Activated CD4-positive, alpha-beta T cell treated with anti-CD3 and anti-CD28 coated beads, Interleukin-2, amount 50 U/mL, for 1 hour (primary cell): ENCODE data around the gene VPS13D.

Source experiments
- DNase-seq: peaks from one replicate; pipeline ENCODE4 v3.0.0-alpha.2; 2020

Gene VPS13D

DNA sequence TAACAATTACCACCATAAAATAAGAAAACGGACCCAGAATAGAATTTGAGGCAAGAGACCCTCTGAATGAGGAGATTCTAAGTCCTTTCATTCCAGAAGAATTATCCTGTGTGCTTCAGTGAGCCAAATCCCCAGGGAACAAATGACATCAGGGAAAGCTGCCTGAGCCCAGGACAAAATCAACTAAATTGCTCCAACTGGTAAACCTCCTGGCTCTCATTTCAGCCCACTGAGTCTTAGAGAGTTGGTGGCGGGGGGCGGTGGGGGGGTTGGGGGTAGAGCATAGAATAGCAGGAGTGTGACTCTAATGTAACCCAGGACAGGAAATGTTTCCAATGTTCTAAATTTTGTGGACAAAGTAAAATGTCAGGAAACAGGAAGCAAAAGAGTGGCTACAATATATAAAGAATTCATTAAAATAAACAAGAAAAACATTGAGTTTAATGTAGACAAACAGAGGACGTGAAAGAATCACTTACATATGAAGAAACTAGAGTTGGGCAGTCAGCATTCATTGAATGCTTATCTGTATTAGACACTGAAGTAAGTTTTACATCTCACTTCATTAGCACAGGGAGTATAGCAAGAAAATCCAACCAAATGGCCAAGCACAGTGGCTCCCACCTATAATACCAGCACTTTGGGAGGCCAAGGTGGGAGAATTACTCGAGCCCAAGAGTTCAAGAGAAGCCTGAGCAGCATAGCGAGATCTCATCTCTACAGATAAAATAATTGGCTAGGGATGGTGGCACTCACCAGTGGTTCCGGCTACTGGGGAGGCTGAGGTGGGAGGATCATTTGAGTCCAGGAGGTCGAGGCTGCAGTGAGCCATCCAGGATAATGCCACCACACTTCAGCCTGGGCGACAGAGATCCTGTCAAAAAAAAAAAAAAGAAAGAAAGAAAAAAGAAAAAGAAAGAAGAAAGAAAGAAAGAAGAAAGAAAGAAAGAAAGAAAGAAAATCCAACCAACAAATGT, 313.1 kb downstream of the VPS13D start:
- DNase-seq: no peak

DNA sequence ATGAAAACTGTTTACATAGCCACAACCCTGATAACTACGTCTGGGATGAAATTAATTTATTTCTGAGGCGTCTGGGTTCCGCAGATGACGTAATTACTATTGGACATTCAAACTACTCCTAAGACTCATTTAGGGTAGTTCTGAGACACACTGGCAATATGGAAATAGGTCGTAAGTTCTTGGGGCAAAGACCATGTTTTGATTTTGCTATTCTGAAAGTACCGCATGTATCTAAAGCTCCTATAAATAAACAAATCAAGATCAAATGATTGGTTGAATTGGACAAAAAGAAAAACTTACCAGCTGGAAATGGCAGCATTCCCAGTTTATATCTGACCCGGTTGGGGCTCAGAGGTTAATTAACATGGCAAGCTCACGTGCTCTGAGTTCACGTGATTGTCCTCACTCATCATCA, 313.9 kb downstream of the VPS13D start:
- no peak for DNase-seq

DNA sequence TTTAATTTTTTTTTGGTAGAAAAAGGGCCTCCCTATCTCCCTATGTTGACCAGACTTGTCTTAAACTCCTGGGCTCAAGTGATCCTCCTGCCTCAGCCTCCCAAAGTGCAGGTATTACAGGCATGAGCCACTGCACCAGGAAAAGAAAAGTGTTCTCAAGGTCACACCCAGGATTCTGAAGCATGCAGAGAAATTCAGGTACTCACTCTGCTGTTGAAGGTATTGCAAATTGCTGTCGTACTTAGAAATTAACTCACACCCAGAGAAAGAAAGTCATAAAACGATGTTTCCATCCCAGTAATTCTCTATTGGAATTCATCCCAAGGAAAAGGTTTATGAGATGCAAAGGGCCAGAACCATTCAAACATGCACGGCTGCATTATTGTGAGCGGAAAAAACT, 314.5 kb downstream of the VPS13D start:
- DNase-seq: no peak

DNA sequence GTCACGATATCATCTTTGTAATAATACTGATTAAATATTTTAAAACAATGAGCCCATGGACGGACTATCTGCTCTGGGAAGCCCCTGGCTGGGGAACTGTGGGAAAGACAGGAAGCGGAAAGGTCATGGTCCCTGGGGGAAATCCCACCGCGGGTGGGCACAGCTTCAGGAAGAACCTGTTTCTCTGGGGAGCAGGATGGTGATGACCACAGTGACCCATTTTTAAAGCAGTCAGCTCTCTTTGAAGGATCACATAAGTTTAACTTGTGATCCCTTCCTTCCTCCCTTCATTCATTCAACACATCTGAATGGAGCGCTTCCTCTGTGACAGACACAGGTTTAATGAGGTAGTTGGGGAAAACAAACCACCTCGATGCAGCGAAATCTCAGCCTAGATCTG, 315.2 kb downstream of the VPS13D start:
- no peak for DNase-seq

DNA sequence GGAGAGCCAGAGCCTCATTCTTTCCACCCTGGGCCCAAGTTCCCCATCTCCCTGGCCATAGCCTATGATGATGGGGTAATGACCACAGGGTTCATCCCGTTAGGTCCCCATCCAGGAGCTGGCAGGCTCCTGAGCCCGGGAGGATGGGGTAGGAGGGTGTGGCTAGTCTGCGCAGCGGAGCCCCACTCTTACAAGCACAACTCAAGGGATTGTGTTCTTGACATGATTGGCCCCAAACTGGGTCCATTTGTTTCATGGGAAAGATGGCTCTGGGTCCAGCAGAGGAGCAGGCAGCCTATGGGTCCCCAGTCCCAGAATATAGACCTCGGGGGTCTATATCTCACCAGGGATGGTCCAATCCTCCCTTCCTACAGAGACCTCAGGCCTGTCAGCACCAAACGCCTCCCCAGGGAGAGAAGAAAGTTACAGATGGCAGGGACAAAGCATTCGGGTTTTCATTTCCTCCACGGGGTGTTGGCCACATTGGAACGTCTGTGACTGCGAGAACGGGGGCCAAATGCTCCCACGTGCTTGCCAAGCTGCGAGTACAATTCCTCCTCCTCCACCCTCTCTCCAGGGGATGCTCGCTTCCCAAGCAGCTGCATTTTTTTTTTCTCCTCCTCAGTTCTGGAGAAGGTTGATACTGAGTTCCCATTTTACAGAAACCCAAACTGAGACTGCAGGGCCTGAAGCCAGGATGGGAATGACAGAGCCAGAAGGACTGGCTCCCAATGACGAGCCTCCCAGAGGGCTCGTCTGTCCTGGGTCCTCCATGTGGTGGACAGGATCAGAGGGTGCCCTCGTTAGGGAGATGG, 317.1 kb downstream of the VPS13D start:
- no peak for DNase-seq

DNA sequence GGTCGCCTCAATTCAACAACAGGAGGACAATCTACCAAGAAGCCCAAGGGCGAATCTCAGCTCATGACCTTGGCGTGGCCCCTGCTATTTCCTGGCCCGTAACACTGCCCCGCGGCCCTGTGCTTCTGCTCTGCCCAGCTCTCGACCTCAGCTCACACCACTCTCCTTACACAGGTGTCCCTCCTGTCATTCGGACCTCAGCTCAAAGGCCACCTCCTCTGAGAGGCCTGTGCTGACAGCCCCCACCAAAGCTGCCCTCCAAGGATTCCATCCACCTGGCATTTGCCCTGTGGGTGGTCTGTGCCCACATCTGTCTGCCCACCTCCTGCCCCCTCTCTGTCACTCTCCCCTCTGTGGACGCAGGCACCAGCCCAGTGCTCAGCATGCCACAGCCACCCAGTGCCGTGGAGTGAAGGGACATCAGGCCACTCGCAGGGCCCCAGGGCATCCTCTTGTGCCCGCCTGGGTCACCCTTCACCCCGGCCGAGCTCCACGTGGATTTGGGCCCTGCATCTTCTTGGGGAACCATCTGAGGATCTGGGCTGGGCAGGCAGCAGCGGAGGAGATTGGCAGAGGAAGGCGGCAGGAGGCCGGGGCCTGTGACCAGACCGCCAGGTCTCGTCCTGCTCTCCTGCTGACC, 317.9 kb downstream of the VPS13D start:
- DNase-seq: no peak

DNA sequence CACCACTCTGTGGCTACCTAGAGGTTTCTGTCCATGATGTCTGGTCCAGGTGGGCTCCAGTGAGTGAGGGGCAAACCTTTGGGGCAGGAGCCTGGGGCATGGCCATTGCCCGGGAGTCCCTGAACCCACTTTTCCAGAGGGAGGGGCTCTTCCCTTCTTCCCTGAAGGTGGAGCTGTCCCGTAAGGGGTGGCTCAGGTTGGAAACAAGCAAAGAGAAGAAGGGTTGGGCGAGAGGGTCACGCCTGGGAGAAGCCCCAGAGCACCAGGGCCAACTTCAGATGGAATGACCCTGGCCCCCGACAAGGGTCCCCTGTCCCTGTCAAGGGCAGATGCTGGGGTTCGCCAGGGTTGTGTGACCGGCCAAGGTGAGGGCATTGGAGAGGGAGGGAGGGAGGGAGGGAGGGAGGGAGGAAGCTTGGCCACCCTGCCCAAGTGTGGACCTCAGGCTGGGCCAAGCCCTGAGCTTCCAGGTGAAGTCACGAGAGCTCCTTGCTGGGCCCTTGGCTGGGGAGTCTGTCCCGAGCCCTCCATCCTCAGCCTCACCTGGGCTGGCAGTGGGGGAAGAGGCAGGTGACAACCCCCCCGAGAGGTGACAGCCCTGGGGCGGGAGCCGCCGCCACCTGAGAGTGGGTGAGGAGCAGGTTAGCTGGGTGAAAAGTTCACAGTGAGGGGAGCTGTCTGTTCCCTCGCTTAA, 318.6 kb downstream of the VPS13D start:
- no peak for DNase-seq

DNA sequence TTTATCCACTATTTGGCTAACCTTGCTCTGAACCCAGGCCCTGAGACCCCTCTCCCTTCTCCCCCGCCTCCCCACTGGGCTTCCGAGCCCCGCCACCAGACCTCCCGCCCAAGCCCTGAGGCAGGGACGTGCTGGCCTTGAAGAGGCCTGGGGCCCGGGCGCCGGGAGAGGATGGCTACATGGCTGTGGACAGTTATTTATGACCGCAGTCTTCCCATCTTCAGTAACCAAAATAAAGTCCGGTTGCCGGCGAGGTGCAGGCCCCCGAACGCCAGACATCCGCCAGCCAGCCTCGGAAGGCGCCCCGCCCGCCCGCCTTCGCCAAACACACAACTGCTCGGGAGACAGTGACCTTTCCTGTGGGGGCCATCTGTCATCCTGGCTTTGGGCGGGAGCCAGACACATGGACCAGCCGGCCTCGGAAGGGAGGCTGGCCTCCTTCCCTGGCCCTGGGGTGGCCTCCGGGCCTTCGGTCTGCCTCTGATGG, 319.2 kb downstream of the VPS13D start:
- no peak for DNase-seq

DNA sequence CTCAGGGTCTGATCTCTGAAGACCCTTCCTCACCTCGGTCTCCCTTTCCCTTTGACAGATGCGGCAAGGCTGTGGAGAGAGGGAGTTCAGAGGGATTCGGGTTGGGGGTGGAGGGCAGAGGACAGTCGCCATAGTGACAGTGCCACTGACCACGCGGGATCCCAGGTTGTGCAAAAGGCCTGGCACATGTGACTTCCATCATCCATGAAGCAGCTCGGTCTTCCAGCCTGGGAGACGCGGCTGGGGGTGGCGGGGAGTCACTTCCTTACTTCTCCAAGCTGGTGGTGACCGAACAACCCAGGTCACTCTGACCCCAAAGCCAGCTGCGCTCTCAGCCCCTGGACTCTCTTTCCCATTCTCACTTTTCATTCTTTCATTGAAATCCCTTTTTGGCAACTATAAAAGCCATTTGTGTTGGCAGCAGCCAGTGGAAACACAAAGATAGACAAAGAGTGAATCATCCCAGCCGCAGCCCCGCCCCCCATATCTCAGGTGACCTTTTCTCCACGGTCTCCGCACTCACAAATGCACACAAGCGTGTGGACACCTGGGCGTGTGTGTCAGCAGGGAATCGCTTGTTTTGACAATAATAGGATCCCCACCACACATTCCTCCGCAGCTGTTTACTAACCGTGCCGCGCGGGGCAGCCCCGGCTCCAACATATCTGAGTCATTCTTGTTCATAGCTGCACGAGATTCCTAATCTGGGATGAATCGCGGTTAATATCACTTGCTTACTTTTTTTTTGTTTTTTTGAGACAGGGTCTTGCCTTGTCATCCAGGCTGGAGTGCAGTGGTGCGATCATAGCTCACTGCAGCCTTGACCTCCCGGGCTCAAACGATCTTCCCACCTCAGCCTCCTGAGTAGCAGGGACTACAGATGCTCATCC, 319.9 kb downstream of the VPS13D start:
- DNase-seq: peak; percentile 11

DNA sequence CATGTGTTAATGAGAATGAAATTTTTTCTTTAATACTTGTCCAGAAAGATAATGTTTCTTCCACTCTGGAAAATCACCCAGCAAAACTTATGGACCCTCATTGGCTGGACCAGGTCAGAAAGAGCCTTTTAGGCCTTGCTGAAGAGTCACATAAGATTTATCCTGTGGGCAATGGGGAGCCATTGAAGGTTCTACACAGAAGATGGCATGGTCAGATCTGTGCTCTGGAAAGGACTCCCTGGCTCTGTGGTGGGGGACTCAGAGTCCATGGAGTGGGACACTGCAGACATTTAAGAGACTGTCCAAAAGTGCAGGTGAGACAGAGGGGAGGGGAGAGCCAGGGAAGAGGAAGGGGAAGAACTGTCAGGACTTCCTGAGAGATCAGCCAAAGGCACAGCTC, 321.8 kb downstream of the VPS13D start:
- no peak for DNase-seq

DNA sequence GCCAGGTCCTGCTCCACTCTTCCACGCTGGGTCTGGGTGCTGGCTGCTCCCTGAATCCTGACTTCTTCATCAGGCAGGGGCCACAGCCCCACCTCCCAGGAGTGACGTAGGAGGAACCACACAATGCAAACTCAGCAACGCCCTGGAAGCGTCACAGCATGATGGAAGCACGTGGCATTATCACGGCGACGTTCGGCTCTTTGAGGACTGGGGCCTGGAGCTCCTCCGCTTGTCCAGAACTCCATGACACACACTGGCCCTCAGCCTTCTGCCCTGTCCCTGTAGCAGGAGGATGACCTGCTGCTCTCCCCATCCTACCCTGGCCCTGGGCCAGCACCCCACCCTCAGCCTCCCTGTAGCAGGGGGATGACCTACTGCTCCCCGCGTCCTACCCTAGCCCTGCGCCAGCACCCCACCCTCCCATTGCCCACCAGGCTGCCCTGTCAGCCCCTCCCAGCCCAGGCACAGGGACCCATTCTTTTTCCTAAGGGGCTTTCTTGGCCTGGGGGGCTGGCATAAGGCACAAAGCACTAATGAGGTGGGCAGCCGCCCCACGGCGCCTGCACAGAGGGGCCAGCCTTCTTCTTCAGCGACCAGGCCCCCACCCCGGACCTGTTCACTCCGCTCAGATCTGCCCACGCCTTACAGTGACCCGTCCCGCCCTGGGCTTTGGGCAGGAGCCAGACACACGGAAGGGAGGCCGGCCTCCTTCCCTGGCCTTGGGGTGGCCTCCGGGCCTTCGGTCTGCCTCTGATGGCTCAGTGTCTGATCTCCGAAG, 322.5 kb downstream of the VPS13D start:
- no peak for DNase-seq

DNA sequence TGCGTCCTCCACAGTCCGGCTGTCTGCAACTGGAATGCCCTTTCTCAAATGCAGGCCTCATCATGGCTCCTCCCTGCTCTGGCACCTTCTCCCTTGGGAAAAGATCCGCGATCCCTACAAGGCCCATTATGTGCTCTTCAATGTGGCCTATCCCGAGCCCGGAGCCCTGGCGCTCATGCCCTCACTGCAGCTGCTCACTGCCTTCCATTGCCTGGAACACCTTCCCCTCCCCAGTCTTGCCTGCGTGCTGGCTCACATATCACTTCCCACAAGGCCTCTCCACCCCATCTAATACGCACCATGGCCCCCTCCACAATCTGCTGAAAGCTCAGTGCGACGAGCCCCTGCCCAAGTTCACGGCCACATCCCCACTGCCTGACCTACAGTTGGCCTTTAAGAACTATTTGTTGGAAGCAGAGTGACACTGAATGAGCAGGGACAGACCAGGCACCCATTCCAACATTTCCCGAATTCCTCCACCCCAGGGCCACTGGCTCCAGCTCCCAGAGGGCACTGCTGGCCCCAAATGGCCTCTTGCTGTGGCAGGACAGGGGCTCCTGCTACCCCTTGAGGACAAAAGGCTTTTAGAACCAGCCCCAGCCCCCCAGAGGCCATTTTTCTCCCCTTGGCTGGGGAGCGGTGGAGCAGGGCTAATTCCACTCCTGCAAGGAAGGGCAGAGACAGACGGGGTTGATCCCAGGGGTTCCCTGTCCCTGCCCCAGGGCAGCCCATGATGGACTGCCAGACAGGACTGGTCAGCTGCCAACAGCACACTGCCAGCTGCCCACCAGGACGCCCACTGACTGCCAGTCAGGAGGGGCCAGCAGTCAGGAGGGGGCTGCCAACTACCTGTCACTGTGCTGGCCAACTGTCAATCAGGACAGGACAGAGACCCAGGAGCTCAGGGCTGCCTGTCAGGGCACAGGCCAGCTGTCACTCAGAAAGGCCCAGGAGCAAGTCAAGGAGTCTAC, 323.4 kb downstream of the VPS13D start:
- DNase-seq: no peak

DNA sequence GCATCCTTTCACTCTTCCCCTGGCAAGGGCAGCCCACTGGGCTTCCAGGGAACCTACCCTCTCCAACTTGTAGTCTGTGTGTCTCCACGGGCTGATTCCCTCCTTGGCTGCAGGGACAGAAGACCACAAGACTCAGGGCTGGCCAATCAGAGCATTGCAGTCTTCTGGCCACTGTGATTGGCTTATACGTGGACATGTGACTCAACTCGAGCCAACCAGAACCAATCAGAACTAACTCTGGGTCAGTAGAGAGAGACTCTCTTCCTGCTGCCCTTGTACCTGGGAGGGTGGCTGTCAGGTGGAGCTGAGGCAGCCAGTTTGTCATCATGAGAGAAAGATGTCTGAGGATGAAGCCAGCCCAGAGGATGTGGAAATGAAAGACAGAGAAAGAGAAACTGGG, 324.1 kb downstream of the VPS13D start:
- no peak for DNase-seq

DNA sequence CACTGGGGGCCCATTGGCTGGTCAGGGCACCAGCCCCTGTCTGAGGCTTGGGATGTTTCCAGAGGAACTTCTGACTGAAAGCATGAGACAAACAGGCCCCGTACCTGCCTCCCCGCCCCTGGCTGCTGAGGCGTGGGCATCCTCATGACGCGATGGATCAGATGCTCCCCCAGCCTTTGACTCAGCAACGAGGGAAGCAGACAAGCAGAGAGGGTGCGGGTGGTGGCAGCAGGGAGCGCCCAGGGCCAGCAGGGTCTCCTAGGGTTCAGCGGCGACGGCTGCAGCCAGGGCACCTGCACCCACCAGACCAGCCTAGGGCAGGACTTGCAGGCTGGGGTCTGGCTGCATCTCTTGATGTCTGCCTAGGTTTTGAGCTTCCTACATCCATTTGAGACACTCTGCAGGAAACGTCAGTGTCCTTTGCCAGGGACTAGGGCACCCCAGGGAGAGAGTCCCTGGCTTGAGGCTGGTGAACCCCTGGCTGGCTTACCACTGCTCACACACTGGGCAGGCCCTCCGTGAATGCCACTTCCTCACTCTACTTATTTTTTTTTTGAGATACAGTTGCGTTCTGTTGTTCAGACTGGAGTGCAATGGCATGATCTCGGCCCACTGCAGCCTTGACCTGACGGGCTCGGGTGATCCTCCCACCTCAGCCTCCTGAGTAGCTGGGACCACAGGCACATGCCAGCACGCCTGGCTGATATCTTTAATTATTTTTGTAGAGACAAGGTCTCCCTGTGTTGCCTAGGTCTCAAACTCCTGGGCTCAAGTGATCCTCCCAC, 324.9 kb downstream of the VPS13D start:
- no peak for DNase-seq

DNA sequence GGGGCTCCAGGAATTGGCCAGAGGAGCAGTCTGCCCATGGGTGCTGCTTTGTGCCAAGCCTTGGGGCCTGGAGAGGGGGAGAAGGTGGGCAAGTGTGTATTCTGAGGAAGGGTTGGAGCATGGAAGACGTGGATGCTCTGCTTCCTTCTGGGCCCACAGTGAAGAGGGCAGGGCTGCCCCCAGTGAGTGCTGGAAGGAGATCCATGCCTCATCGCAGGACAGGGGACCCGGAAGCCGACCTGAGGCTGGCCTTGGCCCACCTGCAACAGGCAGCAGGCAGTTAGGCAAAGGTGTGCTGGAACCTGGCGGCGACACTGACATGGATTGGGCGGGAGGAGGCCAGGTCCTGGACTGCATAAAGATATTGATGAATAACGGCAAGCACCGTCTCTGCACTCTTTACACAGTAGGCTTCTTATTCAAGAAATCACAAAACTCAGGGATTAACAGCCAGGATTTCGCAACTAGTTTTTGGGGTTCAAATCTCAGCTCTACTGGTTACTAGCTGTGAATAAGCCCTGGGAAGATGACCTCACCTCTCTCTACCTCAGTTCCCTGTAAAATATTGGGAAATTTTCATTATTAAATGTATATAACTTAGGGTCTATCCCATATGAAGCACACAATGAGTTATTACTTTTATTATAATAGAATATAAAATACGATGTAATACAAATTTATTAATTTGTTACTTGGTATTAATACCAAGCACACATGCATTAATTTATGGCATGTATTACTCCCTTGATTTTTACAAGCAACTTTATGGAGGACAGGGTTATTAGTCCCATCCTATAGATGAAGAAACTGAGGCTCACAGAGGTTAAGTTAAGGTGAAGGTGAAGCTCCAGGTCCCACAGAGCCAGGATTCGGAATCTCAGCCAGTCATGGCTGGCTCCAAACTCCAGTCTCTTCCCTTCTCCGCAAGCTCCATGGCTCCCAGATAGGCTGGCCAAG, 325.9 kb downstream of the VPS13D start:
- DNase-seq: no peak

DNA sequence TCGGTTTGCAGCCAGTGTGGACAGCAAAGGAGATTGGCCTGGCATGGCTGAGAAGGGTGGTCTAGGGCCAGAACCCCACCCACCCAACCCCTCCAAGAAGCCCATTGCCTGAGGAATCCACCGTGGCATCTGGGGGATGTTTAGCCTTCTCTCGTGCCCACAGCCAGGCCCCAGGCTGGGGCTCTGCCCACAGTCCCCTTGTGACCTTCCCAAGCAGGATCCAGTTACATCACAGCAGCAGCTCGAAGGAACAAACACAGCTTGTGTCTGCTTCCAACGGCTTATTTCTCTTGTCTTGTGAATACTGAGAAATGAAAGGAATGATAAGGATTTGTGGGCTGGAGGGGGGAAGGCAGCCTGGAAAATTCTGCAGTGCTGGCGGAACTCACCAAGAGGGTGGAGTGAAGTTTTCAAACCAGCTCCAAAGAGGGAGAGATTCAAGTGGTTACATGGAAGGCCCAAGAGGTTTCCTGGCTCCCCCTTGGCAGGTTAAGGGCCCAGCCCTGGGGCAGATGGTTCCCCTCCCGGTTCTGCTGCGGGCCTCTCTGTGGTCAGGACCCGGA, 326.6 kb downstream of the VPS13D start:
- DNase-seq: no peak
